Neutrophil (primary cell): Measurements from ENCODE around the gene C20orf204.
A peak's percentile ranks its signal among the peaks of the same experiment; 100 is the strongest.
"Not testable (repeated sequence)": the region's sequence is repeated elsewhere in the genome, so short reads cannot be mapped to it uniquely, and the experiment has no call there.

ENCODE experiments used
- H3K27ac ChIP-seq: fragments of 200-600 bp; sonication (generic); 2 replicates; pipeline ENCODE4 v1.5.1; 2016; ENCODE audit warnings: mild to moderate bottlenecking, moderate library complexity
- H3K27me3 ChIP-seq: fragments of 200-600 bp; sonication (generic); 2 replicates; pipeline ENCODE4 v1.6.0; 2016; ENCODE audit warnings: mild to moderate bottlenecking
- H3K36me3 ChIP-seq: fragments of 200-600 bp; sonication (generic); 2 replicates; pipeline ENCODE4 v1.5.1; 2017
- H3K4me1 ChIP-seq, 2 experiments: fragments of 200-600 bp in 1 of 2; sonication (generic) in 1 of 2; 1 replicate in 1 of 2; 2 replicates in 1 of 2; pipeline versions ENCODE4 v1.5.1 to v1.6.1; 2013 to 2016; ENCODE audit warnings: low read depth in 1 of 2, low read length in 1 of 2, mild to moderate bottlenecking in 1 of 2, moderate library complexity in 1 of 2; ENCODE audit not compliant: control insufficient read depth in 1 of 2, insufficient read depth in 1 of 2
- H3K4me3 ChIP-seq, 2 experiments: fragments of 200-600 bp in 1 of 2; sonication (generic) in 1 of 2; 1 replicate in 1 of 2; 2 replicates in 1 of 2; pipeline ENCODE4 v1.5.1; 2013 to 2016; ENCODE audit warnings: low read depth in 1 of 2, low read length in 1 of 2, mild to moderate bottlenecking in 1 of 2, moderate library complexity in 1 of 2
- H3K9me3 ChIP-seq: fragments of 200-600 bp; sonication (generic); 2 replicates; pipeline ENCODE4 v1.5.1; 2016
- CTCF ChIP-seq: fragments of 200-600 bp; sonication (generic); IDR thresholded peaks from 2 replicates; pipeline ENCODE4 v1.5.1; 2016; ENCODE audit warnings: antibody characterized with exemption

The C20orf204 gene

GRCh38 chr20:64083378-64083803 lies 47.4 kb downstream of the C20orf204 start:
- peaks cover 28% of the 10 kb centered on the region for H3K27me3 ChIP-seq
- H3K4me1 ChIP-seq, result peaks cover 46 to 51% of the 10 kb centered on the region in 2 experiments
- peak; percentile 89 for TF ChIP-seq CTCF

GRCh38 chr20:64083804-64084684 lies 48.1 kb downstream of the C20orf204 start, which contains the start of gene LKAAEAR1:
TSS of gene LKAAEAR1 (minus strand) at chr20:64084398. CDS start at chr20:64084219, 179 bp downstream.
- Histone ChIP-seq H3K27ac (peak within 1 kb of the TSS; percentile 99), H3K9me3 (no peaks in the 10 kb centered on the region), H3K27me3 (peaks cover 28% of the 10 kb centered on the region), H3K36me3 (no peaks in the 10 kb centered on the region), H3K4me3 (peak within 1 kb of the TSS; percentile 97 to 100), H3K4me1 (peaks cover 44 to 51% of the 10 kb centered on the region in 2 experiments)
- TF ChIP-seq CTCF, result no peak

More at GRCh38 chr20:64083378-64083803, 47.4 kb downstream of the C20orf204 start:
- H3K36me3 ChIP-seq, result no peaks in the 10 kb centered on the region
- peak overlapping the region; percentile 99 for H3K27ac ChIP-seq
- H3K9me3 ChIP-seq, result no peaks in the 10 kb centered on the region
- H3K4me3 ChIP-seq, result peak overlapping the region; percentile 97 to 100

GRCh38 chr20:64084685-64085152 lies 48.7 kb downstream of the C20orf204 start:
- Histone ChIP-seq H3K27me3 (peaks cover 28% of the 10 kb centered on the region), H3K4me3 (peak overlapping the region; percentile 97 to 100), H3K4me1 (peaks cover 44 to 51% of the 10 kb centered on the region in 2 experiments), H3K9me3 (no peaks in the 10 kb centered on the region), H3K27ac (no peak overlapping the region), H3K36me3 (no peaks in the 10 kb centered on the region)
- TF ChIP-seq CTCF, result no peak

GRCh38 chr20:64086801-64087200 lies 50.8 kb downstream of the C20orf204 start:
- Histone ChIP-seq H3K4me1 (peaks cover 28 to 33% of the 10 kb centered on the region in 2 experiments), H3K36me3 (no peaks in the 10 kb centered on the region), H3K9me3 (no peaks in the 10 kb centered on the region), H3K27ac (no peak overlapping the region), H3K4me3 (no peak overlapping the region), H3K27me3 (peaks cover 28% of the 10 kb centered on the region)
- TF ChIP-seq CTCF, result no peak

GRCh38 chr20:64087226-64087825 lies 51.3 kb downstream of the C20orf204 start:
- H3K27ac ChIP-seq, H3K4me3 ChIP-seq, H3K36me3 ChIP-seq, H3K9me3 ChIP-seq: not testable (repeated sequence)
- Histone ChIP-seq H3K4me1 (peaks cover 23 to 27% of the 10 kb centered on the region in 2 experiments), H3K27me3 (peaks cover 28% of the 10 kb centered on the region)

GRCh38 chr20:64088586-64088985 lies 52.6 kb downstream of the C20orf204 start:
- Histone ChIP-seq H3K27me3 (peaks cover 27% of the 10 kb centered on the region), H3K4me1 (peaks cover 12 to 15% of the 10 kb centered on the region in 2 experiments)
- not testable (repeated sequence) for H3K36me3 ChIP-seq, H3K9me3 ChIP-seq, H3K4me3 ChIP-seq, H3K27ac ChIP-seq
